ENCODE results near the gene IL20RA. TPM values are rescaled to one million over a fixed set of nuclear protein-coding genes. Genes with fewer than 3 reads are reported as not detected.
A peak's percentile ranks its signal among the peaks of the same experiment; 100 is the strongest.

The IL20RA gene
- total and polyA plus RNA-seq, 9 donors, result 2.2 to 19.3 (median 5.8) TPM

- no peaks in the 10 kb centered on the region for H3K27me3 ChIP-seq
- peaks cover 3% of the 10 kb centered on the region for H3K4me1 ChIP-seq (ENCODE audit: insufficient read depth)
- H3K4me3 ChIP-seq, result peak overlapping the region; percentile 35
- H3K9me3 ChIP-seq, result no peaks in the 10 kb centered on the region
- WGBS, 3 donors, result 11 to 21% (median 15%) methylated on average over 4 of the region's 4 CpGs
- intact Hi-C loops (cut with DNase I), result no loop called here
- no peak overlapping the region for H3K27ac ChIP-seq
- no peak for DNase-seq
- no peaks in the 10 kb centered on the region for H3K36me3 ChIP-seq
- TF ChIP-seq CTCF (IDR thresholded peaks at IDR 0.05) (no peak), POLR2A (IDR thresholded peaks at IDR 0.05) (no peak), EP300 (IDR thresholded peaks at IDR 0.05) (no peak)
These were observed 54.6 kb downstream of the IL20RA start for GRCh38 chr6:136990242-136990578.

GRCh38 chr6:136989571-136990241 lies 55.1 kb downstream of the IL20RA start:
- intact Hi-C loops (cut with DNase I), result no loop called here

GRCh38 chr6:136987526-136987925 lies 57.2 kb downstream of the IL20RA start:
- intact Hi-C loops (cut with DNase I), result no loop called here
- Histone ChIP-seq H3K4me1 (ENCODE audit: insufficient read depth) (peaks cover 3% of the 10 kb centered on the region), H3K27me3 (no peaks in the 10 kb centered on the region), H3K4me3 (no peak overlapping the region), H3K27ac (no peak overlapping the region), H3K36me3 (no peaks in the 10 kb centered on the region), H3K9me3 (no peaks in the 10 kb centered on the region)
- WGBS, 3 donors, result 88 to 89% (median 88%) methylated on average over 4 of the region's 4 CpGs
- TF ChIP-seq EP300 (IDR thresholded peaks at IDR 0.05) (no peak), CTCF (IDR thresholded peaks at IDR 0.05) (no peak), POLR2A (IDR thresholded peaks at IDR 0.05) (no peak)
- no peak for DNase-seq

More at GRCh38 chr6:136989571-136990241, 55.1 kb downstream of the IL20RA start:
- DNase-seq, result peak in 4 of 5 donors; percentile 22 to 38 (median 25)
- Histone ChIP-seq H3K27ac (no peak overlapping the region), H3K4me3 (peak overlapping the region; percentile 35), H3K4me1 (ENCODE audit: insufficient read depth) (peaks cover 3% of the 10 kb centered on the region), H3K9me3 (no peaks in the 10 kb centered on the region), H3K36me3 (no peaks in the 10 kb centered on the region), H3K27me3 (no peaks in the 10 kb centered on the region)
- 0 to 1% (median 0%) methylated on average over 38 to 40 of the region's 40 CpGs for WGBS, 3 donors
- TF ChIP-seq EP300 (IDR thresholded peaks at IDR 0.05), result no peak
- no peak for TF ChIP-seq CTCF (IDR thresholded peaks at IDR 0.05)
- TF ChIP-seq POLR2A (IDR thresholded peaks at IDR 0.05), result no peak

GRCh38 chr6:136985502-136985901 lies 59.3 kb downstream of the IL20RA start:
- Histone ChIP-seq H3K36me3 (no peaks in the 10 kb centered on the region), H3K9me3 (no peaks in the 10 kb centered on the region), H3K4me1 (ENCODE audit: insufficient read depth) (peaks cover 3% of the 10 kb centered on the region), H3K4me3 (no peak overlapping the region), H3K27me3 (no peaks in the 10 kb centered on the region), H3K27ac (no peak overlapping the region)
- intact Hi-C loops (cut with DNase I), result no loop called here
- TF ChIP-seq POLR2A (IDR thresholded peaks at IDR 0.05), result no peak
- no peak for TF ChIP-seq EP300 (IDR thresholded peaks at IDR 0.05)
- no peak for TF ChIP-seq CTCF (IDR thresholded peaks at IDR 0.05)
- DNase-seq, result no peak
- WGBS, 3 donors, result 93 to 95% (median 94%) methylated on average over 5 of the region's 5 CpGs

Measured in ovary (tissue), 9 donors.